Esophagus muscularis mucosa (tissue), 4 donors: ENCODE results near the gene MS4A6A. TPM values are rescaled to one million over a fixed set of nuclear protein-coding genes. Genes with fewer than 3 reads are reported as not detected.

Experiments
- DNase-seq: peaks from one replicate; pipeline ENCODE4 v3.0.0-alpha.2; 2017; ENCODE audit errors: extremely low spot score
- H3K27ac ChIP-seq, 4 donors: fragments of 200-600 bp; sonication (generic); replicated peaks in 1 of 4; 1 replicate in 3 of 4; 2 replicates in 1 of 4; pipeline ENCODE4 v1.5.1; 2016 to 2019; ENCODE audit warnings: mild to moderate bottlenecking in 1 of 4
- H3K27me3 ChIP-seq, 4 donors: fragments of 200-600 bp; sonication (generic); one replicate each; pipeline versions ENCODE4 v1.5.1 to v1.6.0; 2016 to 2019
- H3K36me3 ChIP-seq, 4 donors: fragments of 200-600 bp; sonication (generic); one replicate each; pipeline ENCODE4 v1.5.1; 2016 to 2019
- H3K4me1 ChIP-seq, 4 donors: fragments of 200-600 bp; sonication (generic); one replicate each; pipeline ENCODE4 v1.5.1; 2016 to 2019
- H3K4me3 ChIP-seq, 4 donors: fragments of 200-600 bp; sonication (generic); 1 replicate in 2 of 4; 2 replicates in 2 of 4; pipeline ENCODE4 v1.5.1; 2016 to 2019; ENCODE audit warnings: mild to moderate bottlenecking in 4 of 4, moderate library complexity in 1 of 4
- H3K9me3 ChIP-seq, 4 donors: fragments of 200-600 bp; sonication (generic); 1 replicate in 3 of 4; 2 replicates in 1 of 4; pipeline ENCODE4 v1.5.1; 2016 to 2019
- EP300 ChIP-seq: sonication (generic); formaldehyde crosslinking; IDR thresholded peaks from one replicate; pipeline ENCODE4 v1.6.1; 2017; ENCODE audit warnings: antibody characterized with exemption
- POLR2A ChIP-seq: fragments of 450-650 bp; IDR thresholded peaks from one replicate; pipeline ENCODE4 v1.6.1; 2017; ENCODE audit warnings: antibody characterized with exemption, moderate library complexity, mild to moderate bottlenecking, low read depth
- POLR2AphosphoS5 ChIP-seq, 2 donors: sonication (generic); formaldehyde crosslinking; IDR thresholded peaks; one replicate each; pipeline ENCODE4 v1.6.1; 2017; ENCODE audit warnings: antibody characterized with exemption in 2 of 2
- WGBS: methylation state at CpG from one replicate; pipeline ENCODE4 v1.1.5; 2018; 5-methylcytosine and 5-hydroxymethylcytosine counted together
- intact Hi-C: fragments of 100-400 bp; cut with DNase I; formaldehyde crosslinking; loops from one replicate; pipeline ENCODE4 v1.15.1; 2023
- total RNA-seq, 4 donors: library from RNA; depleted of rRNA; stranded (reverse); fragments of >200 nt; gene quantifications; one replicate each; pipeline versions ENCODE4 v1.1.0 to v1.2.1, GENCODE V29; 2016
- TF ChIP-seq, protein P1 (sequence below), 3 experiments: fragments of 200-600 bp in 2 of 3; fragments of 450-650 bp in 1 of 3; sonication (generic) in 2 of 3; IDR thresholded peaks; one replicate each; pipeline ENCODE4 v1.5.1; 2017 to 2019; ENCODE audit warnings: antibody characterized with exemption in 3 of 3, mild to moderate bottlenecking in 2 of 3, moderate library complexity in 1 of 3

Gene MS4A6A
- total RNA-seq, 4 donors from 2014 or later: 47.4 to 143 (median 58.3) TPM

DNA sequence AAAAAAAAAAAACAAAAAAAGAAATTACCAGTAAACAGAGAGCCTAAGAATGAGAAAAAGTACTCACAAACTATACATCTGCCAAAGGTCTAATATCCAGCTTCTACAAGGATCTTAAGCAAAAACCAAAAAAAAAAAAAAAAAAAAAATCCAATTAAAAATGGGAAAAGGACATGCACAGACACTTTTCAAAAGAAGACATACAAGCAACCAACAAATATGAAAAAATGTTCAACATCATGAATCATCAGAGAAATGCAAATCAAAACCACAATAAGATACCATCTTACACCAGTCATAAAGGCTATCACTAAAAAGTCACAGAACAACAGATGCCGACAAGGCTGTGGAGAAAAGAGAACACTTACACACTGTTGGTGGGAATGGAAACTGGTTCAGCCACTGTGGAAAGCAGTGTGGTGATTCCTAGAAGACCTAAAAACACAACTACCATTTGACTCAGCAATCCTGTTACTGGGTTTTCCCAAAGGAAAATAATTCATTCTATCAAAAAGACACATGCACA is 18.3 kb downstream of the MS4A6A start:
- no peaks in the 10 kb centered on the region for H3K9me3 ChIP-seq
- no peaks in the 10 kb centered on the region for H3K36me3 ChIP-seq
- TF ChIP-seq POLR2A (no peak), POLR2AphosphoS5 (IDR thresholded peaks at IDR 0.05) (no peak), EP300 (no peak)
- TF ChIP-seq, protein P1, sequence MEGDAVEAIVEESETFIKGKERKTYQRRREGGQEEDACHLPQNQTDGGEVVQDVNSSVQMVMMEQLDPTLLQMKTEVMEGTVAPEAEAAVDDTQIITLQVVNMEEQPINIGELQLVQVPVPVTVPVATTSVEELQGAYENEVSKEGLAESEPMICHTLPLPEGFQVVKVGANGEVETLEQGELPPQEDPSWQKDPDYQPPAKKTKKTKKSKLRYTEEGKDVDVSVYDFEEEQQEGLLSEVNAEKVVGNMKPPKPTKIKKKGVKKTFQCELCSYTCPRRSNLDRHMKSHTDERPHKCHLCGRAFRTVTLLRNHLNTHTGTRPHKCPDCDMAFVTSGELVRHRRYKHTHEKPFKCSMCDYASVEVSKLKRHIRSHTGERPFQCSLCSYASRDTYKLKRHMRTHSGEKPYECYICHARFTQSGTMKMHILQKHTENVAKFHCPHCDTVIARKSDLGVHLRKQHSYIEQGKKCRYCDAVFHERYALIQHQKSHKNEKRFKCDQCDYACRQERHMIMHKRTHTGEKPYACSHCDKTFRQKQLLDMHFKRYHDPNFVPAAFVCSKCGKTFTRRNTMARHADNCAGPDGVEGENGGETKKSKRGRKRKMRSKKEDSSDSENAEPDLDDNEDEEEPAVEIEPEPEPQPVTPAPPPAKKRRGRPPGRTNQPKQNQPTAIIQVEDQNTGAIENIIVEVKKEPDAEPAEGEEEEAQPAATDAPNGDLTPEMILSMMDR (IDR thresholded peaks at IDR 0.05): no peak
- H3K27me3 ChIP-seq: peaks cover 0 to 7% (median 0%) of the 10 kb centered on the region in 4 donors
- intact Hi-C loops: no loop called here
- DNase-seq: no peak
- WGBS: 95% methylated on average over 1 of the region's 1 CpG
- H3K4me3 ChIP-seq: no peak overlapping the region
- no peaks in the 10 kb centered on the region for H3K4me1 ChIP-seq
- no peak overlapping the region for H3K27ac ChIP-seq

DNA sequence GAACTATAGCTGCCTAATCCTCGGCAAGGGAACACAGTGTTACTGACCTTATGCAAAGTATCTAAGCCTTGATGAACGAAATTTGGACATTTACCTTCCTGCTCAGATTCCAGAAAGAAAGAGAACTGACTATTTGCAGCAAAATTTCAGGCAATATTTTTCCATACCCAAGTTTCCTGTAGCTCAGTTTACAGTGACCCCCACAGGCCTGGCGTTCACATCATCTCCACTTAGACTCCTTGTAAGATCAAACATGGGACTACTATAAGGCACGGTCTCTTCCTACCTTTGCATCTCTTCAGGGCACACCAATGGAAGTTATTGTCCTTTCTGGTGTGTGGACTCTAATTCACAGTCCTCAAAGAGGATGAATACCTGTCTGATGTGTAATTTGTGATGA is 21.1 kb downstream of the MS4A6A start:
- 77% methylated on average over 4 of the region's 4 CpGs for WGBS

GRCh38 chr11:60161107-60161506 is 21.8 kb downstream of the MS4A6A start:
- intact Hi-C loops: no loop called here
- H3K27me3 ChIP-seq: no peaks in the 10 kb centered on the region
- no peak overlapping the region for H3K4me3 ChIP-seq
- no peaks in the 10 kb centered on the region for H3K36me3 ChIP-seq
- no peak overlapping the region for H3K27ac ChIP-seq
- H3K4me1 ChIP-seq: no peaks in the 10 kb centered on the region
- WGBS: 82% methylated on average over 2 of the region's 2 CpGs
- no peaks in the 10 kb centered on the region for H3K9me3 ChIP-seq
- TF ChIP-seq POLR2A (no peak), POLR2AphosphoS5 (IDR thresholded peaks at IDR 0.05) (no peak), EP300 (no peak)
- TF ChIP-seq, protein P1 (IDR thresholded peaks at IDR 0.05): no peak
- DNase-seq: no peak

More for the DNA sequence above, 21.1 kb downstream of the MS4A6A start:
- Histone ChIP-seq H3K36me3 (no peaks in the 10 kb centered on the region), H3K27ac (no peak overlapping the region), H3K27me3 (no peaks in the 10 kb centered on the region), H3K4me3 (no peak overlapping the region), H3K9me3 (no peaks in the 10 kb centered on the region), H3K4me1 (no peaks in the 10 kb centered on the region)
- TF ChIP-seq POLR2A (no peak), EP300 (no peak), POLR2AphosphoS5 (IDR thresholded peaks at IDR 0.05) (no peak)
- TF ChIP-seq, protein P1 (IDR thresholded peaks at IDR 0.05): no peak
- intact Hi-C loops: no loop called here
- DNase-seq: no peak

DNA sequence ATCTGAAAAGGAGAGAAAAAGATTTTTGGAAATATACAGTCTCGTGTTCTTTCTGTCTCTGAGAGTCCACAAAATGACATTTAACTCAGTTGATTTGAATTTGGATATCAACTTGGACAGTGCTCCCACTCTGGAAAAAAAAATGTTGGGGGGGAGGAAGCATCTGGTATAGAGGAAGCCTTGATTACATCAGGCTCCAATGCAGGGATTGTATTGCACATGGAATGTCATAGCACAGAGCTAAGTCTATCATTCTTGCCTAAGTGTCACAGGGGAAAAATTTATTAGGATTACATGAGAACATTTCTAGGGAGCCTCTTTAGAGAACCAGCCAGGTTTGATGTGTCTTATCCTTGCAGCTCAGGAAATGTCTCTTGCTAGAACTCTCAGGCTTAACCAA is 23.0 kb downstream of the MS4A6A start:
- Histone ChIP-seq H3K27ac (no peak overlapping the region), H3K27me3 (no peaks in the 10 kb centered on the region), H3K36me3 (no peaks in the 10 kb centered on the region), H3K9me3 (no peaks in the 10 kb centered on the region), H3K4me1 (no peaks in the 10 kb centered on the region), H3K4me3 (no peak overlapping the region)
- 54% methylated on average over 1 of the region's 1 CpG for WGBS
- intact Hi-C loops: no loop called here
- TF ChIP-seq EP300 (no peak), POLR2AphosphoS5 (IDR thresholded peaks at IDR 0.05) (no peak), POLR2A (no peak)
- TF ChIP-seq, protein P1 (IDR thresholded peaks at IDR 0.05): no peak
- no peak for DNase-seq

- Histone ChIP-seq H3K27ac (no peak overlapping the region), H3K36me3 (no peaks in the 10 kb centered on the region), H3K4me3 (no peak overlapping the region), H3K9me3 (no peaks in the 10 kb centered on the region), H3K27me3 (no peaks in the 10 kb centered on the region), H3K4me1 (no peaks in the 10 kb centered on the region)
- WGBS: 78% methylated on average over 2 of the region's 2 CpGs
- intact Hi-C loops: no loop called here
- DNase-seq: no peak
- TF ChIP-seq EP300 (no peak), POLR2AphosphoS5 (IDR thresholded peaks at IDR 0.05) (no peak), POLR2A (no peak)
- TF ChIP-seq, protein P1 (IDR thresholded peaks at IDR 0.05): no peak
Observed at GRCh38 chr11:60159284-60159683, 23.6 kb downstream of the MS4A6A start.
